Motor neuron (in vitro differentiated cells): ENCODE results near the gene CMTM8. TPM values are rescaled to one million over a fixed set of nuclear protein-coding genes. Genes with fewer than 3 reads are reported as not detected.

Source experiments
- ATAC-seq, 8 experiments: fragments of 200-7000 bp; cut with Tn5 transposase; replicated peaks in 6 of 8; 2 replicates each; pipeline ENCODE4 v1.8.0; 2021; ENCODE audit warnings: mild to moderate bottlenecking in 8 of 8, moderate library complexity in 8 of 8
- H3K27ac ChIP-seq, 2 donors: fragments of 250-450 bp; sonication (Bioruptor Pico); 2 replicates each; pipeline ENCODE4 v1.9.0; 2021; ENCODE audit warnings: antibody characterized with exemption in 2 of 2, mild to moderate bottlenecking in 2 of 2, moderate library complexity in 1 of 2
- H3K4me1 ChIP-seq, 2 donors: fragments of 250-450 bp; sonication (Bioruptor Pico); replicated peaks in 1 of 2; 2 replicates each; pipeline ENCODE4 v1.6.1; 2021; ENCODE audit warnings: antibody characterized with exemption in 2 of 2, mild to moderate bottlenecking in 2 of 2, moderate library complexity in 1 of 2
- H3K4me3 ChIP-seq, 5 donors: fragments of 250-450 bp; sonication (Bioruptor Pico); 2 replicates each; pipeline ENCODE4 v1.9.0; 2021; ENCODE audit warnings: antibody characterized with exemption in 5 of 5, mild to moderate bottlenecking in 5 of 5, moderate library complexity in 4 of 5
- WGBS, 10 experiments: fragments of 450-650 bp; shearing (Covaris generic); methylation state at CpG; one replicate each; pipeline ENCODE4 v1.0.0; 2022; 5-methylcytosine and 5-hydroxymethylcytosine counted together
- in situ Hi-C, 9 experiments: fragments of 400-800 bp; cut with MboI; loops; one replicate each; pipeline ENCODE4 v1.15.0; 2021; ENCODE audit warnings: low sequenced_read_pairs in 9 of 9, low pct_unique_long_range_greater_than_20kb in 2 of 9; ENCODE audit not compliant: unreplicated experiment in 9 of 9
- total RNA-seq, 8 experiments: library from RNA; unstranded; fragments of 300-600 nt; gene quantifications; 2 replicates each; pipeline versions ENCODE4 v1.2.3 to v1.2.4, GENCODE V29; 2022

The CMTM8 gene
- total RNA-seq, 8 experiments from 2014 or later = 0.40 to 2.4 (median 1.3) TPM

DNA sequence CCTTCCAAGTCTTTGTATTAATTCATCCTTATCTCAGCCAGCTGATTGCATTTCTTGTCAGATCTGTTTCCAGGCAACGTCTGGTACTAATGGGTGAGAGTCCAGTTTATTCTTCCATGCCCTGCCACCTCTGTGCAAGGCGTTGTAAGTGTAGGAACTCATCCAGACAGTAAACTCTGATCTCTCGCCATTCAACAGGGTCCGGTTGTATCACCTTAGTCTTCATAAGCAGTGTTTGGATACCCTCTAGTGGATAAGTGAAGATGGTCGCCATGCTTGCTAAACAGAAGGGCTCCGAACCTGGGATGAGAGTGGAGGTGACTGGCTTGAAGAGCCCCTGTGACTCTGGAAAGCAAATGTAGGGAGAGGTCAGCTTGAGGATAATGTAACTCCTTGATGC lies 101.6 kb downstream of the CMTM8 start:
- WGBS, 10 experiments = 7 to 50% (median 32%) methylated on average over 1 to 4 of the region's 6 CpGs; no CpG with 5 or more reads in 3 of the 10 experiments
- ATAC-seq = peak; percentile 75 to 97 (median 90)

DNA sequence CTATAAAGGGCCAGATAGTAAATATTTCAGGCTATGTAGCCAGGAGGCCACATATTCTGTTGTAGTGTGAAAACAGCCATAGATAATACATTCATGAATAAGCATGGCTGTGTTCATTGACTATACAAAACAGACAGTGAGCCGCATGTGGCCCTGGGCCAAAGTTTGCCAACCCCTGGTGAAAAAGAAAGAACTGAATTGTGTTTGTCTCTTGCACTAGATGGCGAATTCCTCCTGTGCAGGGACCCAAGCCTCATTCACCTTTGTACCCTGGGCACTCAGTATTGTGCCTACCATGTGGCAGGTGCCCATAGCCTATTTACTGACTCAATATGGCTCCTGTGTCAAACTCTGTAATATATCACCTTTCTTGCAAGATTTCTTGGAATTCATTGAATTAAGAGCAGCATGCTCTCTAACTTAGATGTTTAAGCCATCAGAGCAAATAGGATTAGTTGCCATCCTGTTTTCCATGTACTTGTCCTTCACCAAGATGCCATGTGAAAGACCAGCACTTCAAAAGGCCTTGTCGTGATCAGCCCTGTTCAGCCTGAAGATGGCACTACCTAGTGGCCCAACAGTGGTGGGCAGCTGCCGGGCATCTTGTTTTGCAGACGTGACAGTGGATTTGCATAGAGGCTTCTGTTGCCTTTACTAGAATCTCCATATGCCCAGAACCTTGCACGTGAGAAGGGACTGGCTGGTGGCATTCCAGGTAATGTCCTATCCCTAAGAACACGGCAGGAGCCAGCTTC lies 102.3 kb downstream of the CMTM8 start:
- in situ Hi-C loops = loop anchor here in 1 of 9 experiments (25.0 kb wide), 1 partner anchor 153 kb away; no protein-coding TSS in a partner anchor
- ATAC-seq = peak in 4 of 8 experiments; percentile 17 to 58 (median 47)
- WGBS, 10 experiments = 0 to 90% (median 73%) methylated on average over 1 to 6 of the region's 7 CpGs
- Histone ChIP-seq H3K4me1 (peaks cover 0 to 6% of the 10 kb centered on the region in 2 donors), H3K4me3 (no peak overlapping the region), H3K27ac (no peak overlapping the region)

More for the DNA sequence above, 101.6 kb downstream of the CMTM8 start:
- in situ Hi-C loops = loop anchor here in 1 of 9 experiments (25.0 kb wide), 1 partner anchor 153 kb away; no protein-coding TSS in a partner anchor
- no peak overlapping the region for H3K27ac ChIP-seq
- peaks cover 0 to 6% of the 10 kb centered on the region in 2 donors for H3K4me1 ChIP-seq
- no peak overlapping the region for H3K4me3 ChIP-seq

DNA sequence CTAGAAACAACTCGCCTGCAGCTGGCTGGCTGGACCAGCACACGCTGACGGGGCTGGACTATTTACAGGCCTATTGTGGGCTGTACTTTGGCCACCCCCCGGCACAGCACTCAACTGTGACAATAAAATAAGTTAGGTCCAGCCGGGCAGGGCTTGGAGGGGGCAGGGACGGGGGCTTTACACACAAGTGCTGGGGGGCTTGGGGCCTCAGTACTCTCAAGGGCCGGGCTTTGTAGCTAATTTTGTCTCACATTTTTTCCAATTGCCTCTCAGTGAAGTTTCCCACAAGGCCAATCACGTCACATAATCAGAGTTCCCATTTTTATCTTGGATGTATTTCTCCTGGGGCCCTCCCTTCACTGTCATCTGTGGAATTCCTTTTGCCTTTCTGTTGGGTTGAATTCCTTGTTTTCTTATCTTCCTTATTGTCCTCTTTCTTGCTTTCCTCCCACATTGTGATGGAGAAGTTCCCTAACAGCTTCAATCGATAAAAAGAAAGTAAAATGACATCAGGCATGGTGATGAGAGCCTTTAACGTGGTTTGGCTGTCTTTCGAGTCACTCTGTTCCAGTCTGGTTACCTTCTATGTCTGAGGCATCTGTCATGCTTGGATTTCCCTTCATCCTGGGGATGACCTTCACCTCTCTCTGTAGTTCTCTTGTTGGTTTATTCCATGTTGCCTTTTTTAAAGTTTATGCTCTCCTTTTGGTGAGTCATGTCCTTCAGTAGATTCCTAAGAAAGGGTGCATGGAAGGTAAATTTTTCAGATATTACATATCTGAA lies 109.1 kb downstream of the CMTM8 start:
- peak in 1 of 8 experiments; percentile 25 for ATAC-seq
- 14 to 59% (median 37%) methylated on average over 1 to 9 of the region's 11 CpGs for WGBS, 10 experiments
- Histone ChIP-seq H3K4me1 (peaks cover 0 to 3% of the 10 kb centered on the region in 2 donors), H3K4me3 (no peak overlapping the region), H3K27ac (no peak overlapping the region)
- in situ Hi-C loops = loop anchor here in 1 of 9 experiments (25.0 kb wide), 1 partner anchor 160 kb away; no protein-coding TSS in a partner anchor

DNA sequence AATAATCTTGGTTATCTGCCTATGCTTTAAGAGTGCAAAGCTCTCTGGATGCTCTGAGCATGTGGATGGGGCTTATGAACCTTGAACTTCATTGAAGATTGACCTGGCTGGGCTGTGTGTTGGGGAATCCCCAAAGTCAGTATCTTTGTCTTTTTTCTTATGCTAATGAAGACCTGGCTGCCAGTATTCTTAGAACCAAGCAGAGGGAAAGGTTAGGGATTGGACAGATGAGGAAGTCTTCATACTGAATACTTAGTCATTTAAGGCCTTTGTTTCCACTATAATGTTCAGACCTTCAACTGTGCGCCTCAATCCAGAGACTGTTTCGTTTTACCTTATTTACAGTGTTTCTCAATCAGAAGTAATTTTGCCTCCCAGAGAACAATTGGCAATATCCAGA lies 110.7 kb downstream of the CMTM8 start:
- 35 to 100% (median 81%) methylated on average over 1 to 2 of the region's 2 CpGs; no CpG with 5 or more reads in 2 of the 10 experiments for WGBS, 10 experiments
- Histone ChIP-seq H3K27ac (no peak overlapping the region), H3K4me1 (peaks cover 3% of the 10 kb centered on the region in 2 donors), H3K4me3 (no peak overlapping the region)
- no peak for ATAC-seq
- in situ Hi-C loops = loop anchor here in 1 of 9 experiments (25.0 kb wide), 1 partner anchor 162 kb away; no protein-coding TSS in a partner anchor

DNA sequence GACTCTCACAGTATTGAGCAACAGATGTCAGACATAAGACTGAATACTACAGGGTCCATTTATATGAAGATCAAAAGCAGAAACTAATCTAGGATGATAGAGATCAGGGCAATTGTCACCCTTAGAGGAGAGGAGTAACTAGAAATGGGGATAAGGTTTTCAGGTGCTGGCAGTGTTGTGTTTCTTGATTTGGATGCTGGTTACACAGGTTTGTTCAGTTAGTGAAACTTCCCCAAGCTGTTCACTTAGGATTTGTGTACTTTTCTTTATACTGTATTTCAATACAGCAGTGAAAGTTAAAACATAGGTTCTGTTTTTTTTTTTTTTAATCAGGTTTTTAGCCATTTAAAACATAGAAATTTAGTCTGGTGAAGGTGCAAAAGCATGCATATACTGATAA lies 114.1 kb downstream of the CMTM8 start:
- no peak overlapping the region for H3K4me3 ChIP-seq
- in situ Hi-C loops = no loop called here
- no peak overlapping the region for H3K27ac ChIP-seq
- no peak for ATAC-seq
- H3K4me1 ChIP-seq = peaks cover 12% of the 10 kb centered on the region in 2 donors

DNA sequence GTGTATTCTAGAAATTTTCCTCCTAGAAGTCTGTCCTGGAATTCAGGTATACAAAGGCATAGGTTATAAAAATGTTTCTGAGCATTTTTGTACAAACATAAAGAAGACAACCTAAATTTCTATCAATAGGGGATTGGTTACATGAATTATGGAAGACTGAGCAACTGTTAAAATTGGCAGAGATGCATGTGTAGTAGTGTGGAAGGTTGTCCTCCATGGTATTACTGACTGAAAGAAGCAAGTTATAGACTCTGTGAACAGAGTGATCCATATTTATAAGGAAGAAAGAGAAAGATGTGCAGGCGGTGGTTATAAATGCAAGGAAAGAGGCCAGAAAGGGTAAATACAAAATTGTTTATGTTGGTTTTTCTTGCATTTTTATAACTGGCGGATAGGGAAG lies 114.9 kb downstream of the CMTM8 start:
- 0 to 100% (median 80%) methylated on average over 1 to 2 of the region's 2 CpGs; no CpG with 5 or more reads in 1 of the 10 experiments for WGBS, 10 experiments
- in situ Hi-C loops = no loop called here

DNA sequence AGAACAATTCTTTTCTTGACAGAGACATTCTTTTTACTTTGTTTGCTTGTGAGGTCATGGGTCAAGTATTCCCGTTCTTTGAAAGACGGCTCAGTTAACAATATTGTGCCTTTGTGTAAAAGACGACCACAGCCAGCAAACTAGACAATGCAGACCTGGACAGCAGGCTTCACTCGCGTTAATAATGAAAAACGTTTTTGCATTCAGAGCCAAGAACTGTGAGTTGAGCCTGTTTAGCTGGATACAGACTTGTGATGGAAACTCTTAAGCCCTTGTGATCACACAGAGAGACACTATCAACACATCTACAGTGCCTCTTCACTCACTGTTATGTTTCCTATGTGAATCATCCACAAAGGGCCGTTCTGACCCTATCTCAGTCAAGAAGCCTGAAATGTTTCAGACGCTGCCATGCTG lies 115.9 kb downstream of the CMTM8 start:
- 0 to 67% (median 11%) methylated on average over 1 to 8 of the region's 8 CpGs for WGBS, 10 experiments

More for the DNA sequence above, 114.9 kb downstream of the CMTM8 start:
- peaks cover 10 to 12% of the 10 kb centered on the region in 2 donors for H3K4me1 ChIP-seq
- no peak for ATAC-seq
- no peak overlapping the region for H3K27ac ChIP-seq
- no peak overlapping the region for H3K4me3 ChIP-seq

DNA sequence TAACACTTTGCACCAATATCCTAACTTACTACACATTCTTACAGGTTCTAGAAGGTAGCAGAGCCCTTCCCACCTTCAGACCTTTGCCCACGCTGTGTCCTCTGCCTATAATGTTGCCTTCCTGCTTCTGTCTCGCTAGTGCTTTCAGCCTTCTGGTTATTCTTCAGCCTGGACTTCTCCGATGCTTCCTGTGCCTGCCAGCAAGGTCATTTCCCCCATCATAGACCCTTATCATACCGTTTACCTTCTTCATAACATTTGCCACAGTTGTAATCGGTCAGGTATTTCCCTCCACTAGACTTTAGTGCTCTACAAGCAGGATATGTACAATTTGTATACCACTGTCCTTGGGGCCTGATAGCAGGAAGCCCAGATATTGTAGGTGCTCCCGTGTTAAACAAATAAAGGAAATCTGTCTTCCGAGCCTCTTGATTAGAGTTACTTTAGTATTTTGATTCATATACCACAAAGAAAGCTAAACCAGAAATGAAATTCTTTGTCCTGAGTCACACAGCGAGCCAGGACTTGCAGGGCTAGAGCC lies 117.3 kb downstream of the CMTM8 start:
- Histone ChIP-seq H3K27ac (no peak overlapping the region), H3K4me3 (no peak overlapping the region), H3K4me1 (peaks cover 10 to 12% of the 10 kb centered on the region in 2 donors)
- 21 to 96% (median 86%) methylated on average over 3 to 8 of the region's 8 CpGs; no CpG with 5 or more reads in 1 of the 10 experiments for WGBS, 10 experiments
- no peak for ATAC-seq
- in situ Hi-C loops = no loop called here

More for the DNA sequence above, 115.9 kb downstream of the CMTM8 start:
- no peak overlapping the region for H3K27ac ChIP-seq
- ATAC-seq = peak in 5 of 8 experiments; percentile 79 to 96 (median 83)
- in situ Hi-C loops = no loop called here
- peaks cover 10 to 12% of the 10 kb centered on the region in 2 donors for H3K4me1 ChIP-seq
- no peak overlapping the region for H3K4me3 ChIP-seq

DNA sequence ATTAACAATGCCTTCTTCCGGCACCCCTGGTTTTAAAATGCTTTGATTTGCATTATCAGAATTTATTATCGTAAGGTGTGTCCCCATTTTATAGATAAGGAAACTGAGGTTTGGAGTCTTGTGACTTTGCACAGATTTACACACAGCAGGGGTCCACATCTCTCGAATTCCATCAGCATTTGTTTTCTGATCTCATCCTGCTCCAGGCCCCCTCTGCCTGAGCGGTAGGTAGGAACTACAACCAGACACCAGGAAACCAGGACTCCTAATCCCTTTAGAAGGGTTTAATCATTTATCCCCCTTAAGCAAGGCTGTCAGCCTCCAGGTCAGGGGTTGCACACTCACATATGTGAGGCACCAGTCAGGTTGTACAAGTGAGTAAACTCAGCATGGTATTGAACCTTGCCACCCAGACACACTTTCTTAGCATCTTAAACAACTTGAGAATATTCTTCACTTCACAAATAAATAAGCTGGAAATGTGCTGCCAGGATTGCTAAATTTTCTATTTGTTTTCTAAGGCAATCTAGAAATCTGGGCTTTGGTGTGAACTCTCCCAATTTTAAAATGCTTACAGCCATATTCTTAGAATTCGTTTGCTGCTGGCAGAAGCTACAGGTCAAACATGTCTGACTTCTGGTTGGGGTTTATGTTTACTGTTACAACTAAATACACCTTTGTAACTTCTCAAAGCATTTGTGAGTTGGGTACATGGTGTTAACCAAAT lies 121.4 kb downstream of the CMTM8 start:
- in situ Hi-C loops = no loop called here
- Histone ChIP-seq H3K27ac (no peak overlapping the region), H3K4me3 (no peak overlapping the region), H3K4me1 (peaks cover 4 to 5% of the 10 kb centered on the region in 2 donors)
- ATAC-seq = no peak
- WGBS, 10 experiments = 11 to 100% (median 66%) methylated on average over 1 to 5 of the region's 5 CpGs; no CpG with 5 or more reads in 2 of the 10 experiments

DNA sequence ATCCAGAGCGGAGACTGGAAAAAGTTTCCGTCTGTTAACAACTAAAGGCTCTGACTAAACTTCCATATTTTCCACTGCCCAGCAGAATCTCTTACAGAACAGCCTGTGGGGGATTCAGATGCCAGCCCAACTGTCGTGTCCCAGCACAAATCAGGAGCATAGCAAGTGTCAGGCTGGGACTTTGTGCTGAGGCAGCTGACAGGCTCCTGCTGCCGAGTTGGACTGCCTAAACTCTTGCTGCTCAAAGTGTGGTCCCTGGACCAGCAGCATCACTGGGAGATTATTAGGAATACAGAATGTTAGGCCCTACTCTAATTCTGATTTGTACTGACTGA lies 122.0 kb downstream of the CMTM8 start:
- in situ Hi-C loops = no loop called here
- WGBS, 10 experiments = 20 to 77% (median 63%) methylated on average over 1 to 4 of the region's 4 CpGs; no CpG with 5 or more reads in 3 of the 10 experiments
- Histone ChIP-seq H3K4me3 (no peak overlapping the region), H3K4me1 (no peaks in the 10 kb centered on the region), H3K27ac (no peak overlapping the region)
- no peak for ATAC-seq

DNA sequence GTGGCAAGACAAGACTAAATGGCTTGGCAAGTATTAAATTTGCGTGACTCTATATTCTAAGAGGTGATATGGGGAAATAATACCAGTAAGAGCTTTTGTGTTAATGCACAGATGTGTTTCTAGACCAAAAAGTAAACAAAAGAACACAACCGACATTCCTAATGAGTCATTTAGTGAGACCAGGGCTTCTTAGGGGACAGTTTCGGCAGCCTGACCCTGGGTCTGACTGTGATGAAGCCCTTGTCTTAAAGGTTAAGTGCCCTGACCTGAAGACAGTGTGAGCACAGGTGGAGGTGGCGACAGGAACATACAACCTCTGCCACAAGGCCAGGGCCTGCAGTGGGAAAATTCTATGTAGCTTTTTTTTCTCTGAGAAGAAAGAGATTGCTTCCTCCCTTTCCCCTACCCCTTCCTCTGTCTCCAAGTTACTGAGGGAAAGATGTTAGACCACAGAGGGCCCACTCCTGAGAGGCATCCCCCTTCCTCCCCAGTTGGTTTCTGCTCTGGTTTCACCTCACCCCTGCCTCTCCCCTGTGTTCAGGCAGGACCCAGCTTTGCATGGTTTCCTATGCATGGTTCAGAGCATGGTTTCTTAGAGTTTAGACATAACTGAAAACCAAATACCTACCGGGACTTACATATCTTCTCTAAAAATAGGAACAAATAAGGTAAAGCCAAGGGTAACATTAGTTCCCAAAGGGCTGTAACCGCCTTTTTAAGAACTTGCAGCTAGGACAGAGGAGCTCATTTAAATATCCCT lies 128.3 kb downstream of the CMTM8 start:
- 43 to 100% (median 73%) methylated on average over 1 to 6 of the region's 6 CpGs; no CpG with 5 or more reads in 1 of the 10 experiments for WGBS, 10 experiments
- in situ Hi-C loops = no loop called here
- no peak for ATAC-seq
- H3K4me3 ChIP-seq = no peak overlapping the region
- H3K27ac ChIP-seq = no peak overlapping the region
- no peaks in the 10 kb centered on the region for H3K4me1 ChIP-seq

DNA sequence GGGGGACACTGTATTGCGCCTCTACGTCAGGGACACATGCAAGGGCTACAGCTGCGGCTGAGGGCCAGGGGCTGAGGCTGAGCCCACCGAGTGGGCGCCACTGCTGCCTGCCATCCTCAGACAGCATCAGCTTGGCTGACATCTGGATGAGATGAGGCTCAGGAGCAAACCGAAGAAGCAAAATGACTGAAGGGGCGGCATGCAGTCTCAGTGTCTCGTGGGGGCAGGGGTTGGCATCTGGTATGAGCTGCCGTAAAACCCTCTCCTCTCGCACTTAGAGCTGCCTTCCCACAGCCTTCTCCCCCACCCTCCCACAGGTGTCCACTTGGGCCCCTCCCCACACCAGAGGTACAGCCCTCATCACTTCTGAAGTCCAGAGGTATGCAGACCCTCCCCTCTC lies 129.0 kb downstream of the CMTM8 start:
- ATAC-seq = no peak
- no peak overlapping the region for H3K27ac ChIP-seq
- 88 to 100% (median 100%) methylated on average over 1 to 5 of the region's 10 CpGs; no CpG with 5 or more reads in 7 of the 10 experiments for WGBS, 10 experiments
- no peaks in the 10 kb centered on the region for H3K4me1 ChIP-seq
- H3K4me3 ChIP-seq = no peak overlapping the region
- in situ Hi-C loops = no loop called here
